Subcutaneous abdominal adipose tissue (tissue), 5 donors: Measurements from ENCODE around the gene TET2.
A peak's percentile ranks its signal among the peaks of the same experiment; 100 is the strongest.

Experiments used
- H3K27ac ChIP-seq: one replicate; pipeline ENCODE4 v1.7.0; 2013; ENCODE audit warnings: low read depth, mild to moderate bottlenecking, inconsistent platforms, low read length, moderate library complexity
- H3K27me3 ChIP-seq, 5 donors: one replicate each; pipeline ENCODE4 v1.7.0; 2013; ENCODE audit warnings: low read length in 5 of 5, inconsistent platforms in 1 of 5; ENCODE audit not compliant: control insufficient read depth in 5 of 5, insufficient read depth in 4 of 5
- H3K36me3 ChIP-seq, 5 donors: one replicate each; pipeline ENCODE4 v1.7.0; 2013; ENCODE audit warnings: low read length in 5 of 5; ENCODE audit not compliant: control insufficient read depth in 5 of 5, insufficient read depth in 5 of 5
- H3K4me1 ChIP-seq, 5 donors: one replicate each; pipeline ENCODE4 v1.7.0; 2013; ENCODE audit warnings: low read length in 5 of 5, mild to moderate bottlenecking in 3 of 5, moderate library complexity in 1 of 5; ENCODE audit not compliant: control insufficient read depth in 5 of 5, insufficient read depth in 5 of 5
- H3K4me3 ChIP-seq, 5 donors: one replicate each; pipeline ENCODE4 v1.7.0; 2013; ENCODE audit warnings: low read length in 5 of 5, low read depth in 1 of 5
- H3K9ac ChIP-seq, 5 donors: one replicate each; pipeline ENCODE4 v1.7.0; 2013; ENCODE audit warnings: low read length in 5 of 5, mild to moderate bottlenecking in 4 of 5, moderate library complexity in 3 of 5
- H3K9me3 ChIP-seq, 5 donors: one replicate each; pipeline ENCODE4 v1.7.0; 2013; ENCODE audit warnings: low read length in 5 of 5; ENCODE audit not compliant: control insufficient read depth in 5 of 5
- donor health status: healthy.
- donor health status: healthy.
- donor health status: healthy.
- donor health status: healthy.
- donor health status: healthy.

TET2 gene

GRCh38 chr4:105140684-105141490, 5.8 kb upstream of the TET2 start:
- H3K4me1 ChIP-seq: peaks cover 0 to 9% (median 6%) of the 10 kb centered on the region in 5 donors
- no peak overlapping the region for H3K27ac ChIP-seq
- no peaks in the 10 kb centered on the region for H3K27me3 ChIP-seq
- no peak overlapping the region for H3K4me3 ChIP-seq
- no peaks in the 10 kb centered on the region for H3K36me3 ChIP-seq
- no peaks in the 10 kb centered on the region for H3K9me3 ChIP-seq
- no peak overlapping the region for H3K9ac ChIP-seq

GRCh38 chr4:105145156-105145902, 1.3 kb upstream of the TET2 start:
- peaks cover 0 to 32% (median 28%) of the 10 kb centered on the region in 5 donors for H3K4me1 ChIP-seq
- no peaks in the 10 kb centered on the region for H3K36me3 ChIP-seq
- H3K27ac ChIP-seq: peak overlapping the region; percentile 58
- no peaks in the 10 kb centered on the region for H3K9me3 ChIP-seq
- no peaks in the 10 kb centered on the region for H3K27me3 ChIP-seq
- peak overlapping the region; percentile 35 to 98 (median 77) for H3K9ac ChIP-seq
- H3K4me3 ChIP-seq: peak overlapping the region; percentile 71 to 100 (median 96)

GRCh38 chr4:105145903-105146275, 787 bp upstream of the TET2 start:
- Histone ChIP-seq H3K9me3 (no peaks in the 10 kb centered on the region), H3K4me3 (peak overlapping the region; percentile 71 to 100 (median 96)), H3K9ac (peak overlapping the region; percentile 35 to 98 (median 77)), H3K27ac (peak overlapping the region; percentile 58), H3K36me3 (no peaks in the 10 kb centered on the region), H3K4me1 (peaks cover 0 to 38% (median 32%) of the 10 kb centered on the region in 5 donors), H3K27me3 (no peaks in the 10 kb centered on the region)

GRCh38 chr4:105147016-105147552, 408 bp downstream of the TET2 start:
- H3K4me1 ChIP-seq: peaks cover 0 to 36% (median 32%) of the 10 kb centered on the region in 5 donors
- no peaks in the 10 kb centered on the region for H3K36me3 ChIP-seq
- peak overlapping the region; percentile 95 to 100 (median 98) for H3K4me3 ChIP-seq

GRCh38 chr4:105147553-105148161, 981 bp downstream of the TET2 start:
- H3K27ac ChIP-seq: peak overlapping the region; percentile 69
- peak overlapping the region; percentile 95 to 100 (median 98) for H3K4me3 ChIP-seq
- peak overlapping the region; percentile 89 to 98 (median 97) for H3K9ac ChIP-seq
- H3K27me3 ChIP-seq: no peaks in the 10 kb centered on the region
- H3K36me3 ChIP-seq: no peaks in the 10 kb centered on the region
- H3K9me3 ChIP-seq: no peaks in the 10 kb centered on the region
- peaks cover 0 to 36% (median 32%) of the 10 kb centered on the region in 5 donors for H3K4me1 ChIP-seq

More at GRCh38 chr4:105147016-105147552, 408 bp downstream of the TET2 start:
- H3K9me3 ChIP-seq: no peaks in the 10 kb centered on the region
- H3K27ac ChIP-seq: peak overlapping the region; percentile 69
- H3K27me3 ChIP-seq: no peaks in the 10 kb centered on the region
- peak overlapping the region; percentile 89 to 98 (median 97) for H3K9ac ChIP-seq

GRCh38 chr4:105148356-105148755, 1.7 kb downstream of the TET2 start:
- no peaks in the 10 kb centered on the region for H3K36me3 ChIP-seq
- H3K9ac ChIP-seq: peak overlapping the region in 4 of 5 donors; percentile 58 to 97 (median 66)
- no peak overlapping the region for H3K27ac ChIP-seq
- peaks cover 0 to 36% (median 32%) of the 10 kb centered on the region in 5 donors for H3K4me1 ChIP-seq
- H3K9me3 ChIP-seq: no peaks in the 10 kb centered on the region
- H3K27me3 ChIP-seq: no peaks in the 10 kb centered on the region
- peak overlapping the region; percentile 95 to 100 (median 98) for H3K4me3 ChIP-seq

GRCh38 chr4:105148776-105149175, 2.1 kb downstream of the TET2 start:
- Histone ChIP-seq H3K4me3 (peak overlapping the region in 2 of 5 donors; percentile 96 to 99), H3K27ac (no peak overlapping the region), H3K4me1 (peaks cover 0 to 36% (median 32%) of the 10 kb centered on the region in 5 donors)

GRCh38 chr4:105149771-105150170, 3.1 kb downstream of the TET2 start:
- Histone ChIP-seq H3K27ac (peak overlapping the region; percentile 32), H3K4me1 (peaks cover 0 to 37% (median 35%) of the 10 kb centered on the region in 5 donors), H3K4me3 (peak overlapping the region in 1 of 5 donors; percentile 32), H3K9me3 (no peaks in the 10 kb centered on the region), H3K9ac (no peak overlapping the region), H3K27me3 (no peaks in the 10 kb centered on the region), H3K36me3 (no peaks in the 10 kb centered on the region)

More at GRCh38 chr4:105148776-105149175, 2.1 kb downstream of the TET2 start:
- H3K27me3 ChIP-seq: no peaks in the 10 kb centered on the region
- no peaks in the 10 kb centered on the region for H3K36me3 ChIP-seq
- H3K9me3 ChIP-seq: no peaks in the 10 kb centered on the region
- peak overlapping the region in 1 of 5 donors; percentile 20 for H3K9ac ChIP-seq

GRCh38 chr4:105150503-105150902, 3.8 kb downstream of the TET2 start:
- H3K9ac ChIP-seq: no peak overlapping the region
- no peaks in the 10 kb centered on the region for H3K36me3 ChIP-seq
- no peaks in the 10 kb centered on the region for H3K9me3 ChIP-seq
- H3K27me3 ChIP-seq: no peaks in the 10 kb centered on the region
- H3K27ac ChIP-seq: peak overlapping the region; percentile 19
- H3K4me1 ChIP-seq: peaks cover 0 to 42% (median 36%) of the 10 kb centered on the region in 5 donors
- no peak overlapping the region for H3K4me3 ChIP-seq
